ENCODE data around the gene BZW1.

Gene BZW1

DNA sequence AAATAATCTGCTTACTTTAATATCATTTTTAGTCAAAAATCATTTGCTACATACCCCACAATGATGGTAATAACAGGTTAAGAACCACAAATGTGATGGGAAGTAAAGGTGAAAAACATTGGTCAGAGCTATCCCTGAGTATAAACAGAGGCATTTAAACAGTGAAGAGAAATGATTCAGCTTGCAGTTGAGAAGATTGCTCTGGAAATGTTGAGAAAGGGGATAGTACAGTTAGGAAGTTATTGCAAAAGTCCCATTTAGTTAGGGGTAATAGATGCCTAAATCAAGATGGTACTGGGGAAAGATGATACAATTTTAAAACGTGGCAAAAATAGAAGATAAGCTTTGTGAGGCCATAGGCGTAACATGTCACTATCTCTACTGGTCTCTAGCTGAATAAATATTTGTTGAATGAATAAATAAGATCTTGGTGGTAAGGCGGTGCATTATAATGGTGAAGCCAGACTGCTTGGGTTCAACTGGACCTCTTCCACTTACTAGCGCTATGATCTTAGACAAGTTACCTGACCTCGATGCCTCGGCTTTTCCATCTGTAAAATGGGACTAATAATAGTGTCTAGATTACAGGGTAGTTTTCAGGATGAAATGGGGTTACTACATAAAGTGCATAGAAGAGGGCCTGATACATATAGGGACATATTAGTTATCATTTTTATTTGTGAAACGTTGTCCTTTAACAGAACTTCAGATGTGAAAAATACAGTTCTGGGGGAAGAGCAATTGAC, 2.0 kb upstream of the BZW1 start:
- peak overlapping the region; percentile 89 for H3K27ac ChIP-seq (ENCODE audit: poor library complexity, severe bottlenecking)
- TF ChIP-seq, protein P1, sequence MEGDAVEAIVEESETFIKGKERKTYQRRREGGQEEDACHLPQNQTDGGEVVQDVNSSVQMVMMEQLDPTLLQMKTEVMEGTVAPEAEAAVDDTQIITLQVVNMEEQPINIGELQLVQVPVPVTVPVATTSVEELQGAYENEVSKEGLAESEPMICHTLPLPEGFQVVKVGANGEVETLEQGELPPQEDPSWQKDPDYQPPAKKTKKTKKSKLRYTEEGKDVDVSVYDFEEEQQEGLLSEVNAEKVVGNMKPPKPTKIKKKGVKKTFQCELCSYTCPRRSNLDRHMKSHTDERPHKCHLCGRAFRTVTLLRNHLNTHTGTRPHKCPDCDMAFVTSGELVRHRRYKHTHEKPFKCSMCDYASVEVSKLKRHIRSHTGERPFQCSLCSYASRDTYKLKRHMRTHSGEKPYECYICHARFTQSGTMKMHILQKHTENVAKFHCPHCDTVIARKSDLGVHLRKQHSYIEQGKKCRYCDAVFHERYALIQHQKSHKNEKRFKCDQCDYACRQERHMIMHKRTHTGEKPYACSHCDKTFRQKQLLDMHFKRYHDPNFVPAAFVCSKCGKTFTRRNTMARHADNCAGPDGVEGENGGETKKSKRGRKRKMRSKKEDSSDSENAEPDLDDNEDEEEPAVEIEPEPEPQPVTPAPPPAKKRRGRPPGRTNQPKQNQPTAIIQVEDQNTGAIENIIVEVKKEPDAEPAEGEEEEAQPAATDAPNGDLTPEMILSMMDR (IDR thresholded peaks at IDR 0.05; ENCODE audit: poor library complexity, severe bottlenecking) = no peak
- H3K4me3 ChIP-seq (ENCODE audit: severe bottlenecking) = no peak overlapping the region
- H3K4me1 ChIP-seq (ENCODE audit: insufficient read depth, poor library complexity, severe bottlenecking) = peaks cover 18% of the 10 kb centered on the region
- no peak for DNase-seq (ENCODE audit: low spot score)
- no peak for ATAC-seq (ENCODE audit: low read depth)
- H3K36me3 ChIP-seq (ENCODE audit: low read depth) = peaks cover 22% of the 10 kb centered on the region
- no peaks in the 10 kb centered on the region for H3K27me3 ChIP-seq (ENCODE audit: insufficient read depth, poor library complexity, severe bottlenecking)
- no peaks in the 10 kb centered on the region for H3K9me3 ChIP-seq (ENCODE audit: severe bottlenecking)

DNA sequence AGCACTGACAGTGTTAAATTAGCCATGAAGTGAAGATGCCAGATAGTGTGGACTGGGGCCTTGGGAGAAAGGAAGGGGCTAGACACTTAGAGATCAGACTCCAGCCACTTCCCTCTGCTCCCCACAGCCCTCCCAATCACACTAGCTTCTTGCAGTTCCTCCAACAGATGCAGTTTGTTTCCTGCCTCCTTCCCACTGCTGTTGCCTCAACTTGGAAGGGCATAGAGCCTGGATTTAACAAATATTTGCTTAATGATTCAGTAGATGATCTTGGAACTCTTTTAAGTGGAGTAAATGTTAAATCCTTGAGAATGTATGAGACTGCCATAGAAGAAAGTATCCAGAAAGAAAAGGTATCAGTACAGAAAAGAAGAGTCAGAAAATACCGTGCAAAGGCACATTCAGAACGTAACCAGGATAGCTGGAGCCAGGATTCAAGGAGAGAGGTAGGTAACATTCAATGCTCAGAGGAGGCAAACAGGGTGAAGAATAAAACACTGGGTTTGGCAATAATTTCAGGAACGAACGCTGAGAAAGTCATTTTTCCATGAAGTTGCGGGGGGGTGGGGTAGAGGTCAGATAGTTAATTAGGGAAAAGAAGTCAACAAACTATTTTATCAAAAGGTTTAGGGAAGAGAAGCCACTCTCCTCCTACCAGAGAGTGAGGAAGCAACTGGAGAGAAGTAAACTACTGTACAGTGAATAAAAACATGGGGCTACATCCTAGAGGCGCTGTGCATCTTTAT, 1.3 kb upstream of the BZW1 start:
- TF ChIP-seq, protein P1 (IDR thresholded peaks at IDR 0.05; ENCODE audit: poor library complexity, severe bottlenecking) = no peak
- Histone ChIP-seq H3K4me3 (ENCODE audit: severe bottlenecking) (peak overlapping the region; percentile 87), H3K4me1 (ENCODE audit: insufficient read depth, poor library complexity, severe bottlenecking) (peaks cover 18% of the 10 kb centered on the region), H3K9me3 (ENCODE audit: severe bottlenecking) (no peaks in the 10 kb centered on the region), H3K27me3 (ENCODE audit: insufficient read depth, poor library complexity, severe bottlenecking) (no peaks in the 10 kb centered on the region), H3K27ac (ENCODE audit: poor library complexity, severe bottlenecking) (peak overlapping the region; percentile 89), H3K36me3 (ENCODE audit: low read depth) (peaks cover 29% of the 10 kb centered on the region)
- DNase-seq (ENCODE audit: low spot score) (no peak), ATAC-seq (ENCODE audit: low read depth) (peak; percentile 24)

DNA sequence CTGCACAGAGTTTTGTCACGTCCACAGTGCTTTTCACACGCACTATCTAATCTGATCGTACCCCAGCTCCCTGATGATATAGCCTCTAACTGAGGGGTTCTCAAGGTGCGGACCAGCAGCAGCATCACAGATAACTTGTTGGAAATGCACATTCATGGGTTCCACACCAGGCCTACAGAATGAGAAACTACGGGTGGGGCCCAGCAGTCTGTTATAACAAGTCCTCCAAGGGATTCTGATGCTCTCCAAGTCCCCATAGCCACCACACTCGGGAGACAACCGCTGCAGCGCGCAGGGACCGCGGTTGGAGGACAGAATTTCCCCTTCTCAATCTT, 745 bp upstream of the BZW1 start:
- no peak for DNase-seq (ENCODE audit: low spot score)
- Histone ChIP-seq H3K36me3 (ENCODE audit: low read depth) (peaks cover 35% of the 10 kb centered on the region), H3K9me3 (ENCODE audit: severe bottlenecking) (no peaks in the 10 kb centered on the region), H3K27ac (ENCODE audit: poor library complexity, severe bottlenecking) (peak overlapping the region; percentile 89), H3K4me1 (ENCODE audit: insufficient read depth, poor library complexity, severe bottlenecking) (peaks cover 18% of the 10 kb centered on the region), H3K27me3 (ENCODE audit: insufficient read depth, poor library complexity, severe bottlenecking) (no peaks in the 10 kb centered on the region), H3K4me3 (ENCODE audit: severe bottlenecking) (peak overlapping the region; percentile 87)
- TF ChIP-seq, protein P1 (IDR thresholded peaks at IDR 0.05; ENCODE audit: poor library complexity, severe bottlenecking) = no peak
- ATAC-seq (ENCODE audit: low read depth) = no peak

DNA sequence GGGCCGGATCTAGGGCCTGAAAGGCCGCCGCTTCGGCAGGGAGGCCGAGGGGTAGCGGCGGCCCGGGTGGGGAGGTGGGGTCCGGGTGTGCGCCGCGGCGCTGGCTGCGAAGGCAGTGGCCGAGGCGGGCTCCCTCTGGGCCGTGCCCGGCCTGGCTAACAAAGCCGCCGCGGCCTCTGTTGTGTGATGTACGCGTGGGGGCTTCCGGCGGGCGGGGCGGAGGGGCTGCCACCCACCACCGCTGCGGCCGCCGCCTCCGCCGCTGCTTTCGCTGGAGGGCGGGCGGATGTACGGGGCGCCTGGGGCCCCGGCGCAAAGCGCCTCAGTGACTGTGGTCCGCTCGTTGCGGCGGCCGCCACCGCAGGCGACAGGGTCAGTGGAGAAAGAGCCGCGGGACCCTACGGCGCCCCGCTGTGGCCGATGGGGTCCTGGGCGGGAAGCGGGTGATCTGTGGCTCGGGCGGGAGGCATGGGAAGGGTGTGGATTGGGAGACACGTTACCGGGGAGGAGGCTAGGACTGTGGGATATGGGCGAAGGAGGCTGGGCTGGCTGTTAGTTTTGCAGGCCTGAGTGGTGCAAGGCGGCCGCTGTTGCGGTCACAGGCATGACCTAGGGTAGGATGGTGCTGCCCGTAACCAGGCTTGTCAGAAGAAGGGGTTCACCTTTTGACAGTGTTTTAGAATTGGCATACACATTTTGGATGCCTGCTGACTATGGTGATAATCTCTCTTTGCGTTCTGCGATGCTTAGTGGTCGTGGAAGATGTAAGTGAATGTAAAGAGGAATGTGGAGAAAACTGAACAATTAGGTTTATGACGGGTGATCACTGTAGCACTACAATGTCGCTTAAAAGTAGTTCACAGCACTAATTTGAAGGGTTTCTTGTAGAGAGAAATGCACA, 662 bp downstream of the BZW1 start:
- DNase-seq (ENCODE audit: low spot score) (peak; percentile 67), ATAC-seq (ENCODE audit: low read depth) (peak; percentile 44)
- H3K27me3 ChIP-seq (ENCODE audit: insufficient read depth, poor library complexity, severe bottlenecking) = no peaks in the 10 kb centered on the region
- H3K27ac ChIP-seq (ENCODE audit: poor library complexity, severe bottlenecking) = peak overlapping the region; percentile 89
- TF ChIP-seq, protein P1 (IDR thresholded peaks at IDR 0.05; ENCODE audit: poor library complexity, severe bottlenecking) = peak; percentile 72
- H3K4me1 ChIP-seq (ENCODE audit: insufficient read depth, poor library complexity, severe bottlenecking) = peaks cover 18% of the 10 kb centered on the region
- peaks cover 49% of the 10 kb centered on the region for H3K36me3 ChIP-seq (ENCODE audit: low read depth)
- H3K4me3 ChIP-seq (ENCODE audit: severe bottlenecking) = peak overlapping the region; percentile 87
- no peaks in the 10 kb centered on the region for H3K9me3 ChIP-seq (ENCODE audit: severe bottlenecking)

Data from RWPE2 (cell line).